ENCODE data around the gene DMD. TPM values are rescaled to one million over a fixed set of nuclear protein-coding genes. Genes with fewer than 3 reads are reported as not detected.

DMD gene
- total RNA-seq, 3 donors from 2014 or later (not counting 1 experiment from before 2014, with no cell fraction given) = not detected

DNA sequence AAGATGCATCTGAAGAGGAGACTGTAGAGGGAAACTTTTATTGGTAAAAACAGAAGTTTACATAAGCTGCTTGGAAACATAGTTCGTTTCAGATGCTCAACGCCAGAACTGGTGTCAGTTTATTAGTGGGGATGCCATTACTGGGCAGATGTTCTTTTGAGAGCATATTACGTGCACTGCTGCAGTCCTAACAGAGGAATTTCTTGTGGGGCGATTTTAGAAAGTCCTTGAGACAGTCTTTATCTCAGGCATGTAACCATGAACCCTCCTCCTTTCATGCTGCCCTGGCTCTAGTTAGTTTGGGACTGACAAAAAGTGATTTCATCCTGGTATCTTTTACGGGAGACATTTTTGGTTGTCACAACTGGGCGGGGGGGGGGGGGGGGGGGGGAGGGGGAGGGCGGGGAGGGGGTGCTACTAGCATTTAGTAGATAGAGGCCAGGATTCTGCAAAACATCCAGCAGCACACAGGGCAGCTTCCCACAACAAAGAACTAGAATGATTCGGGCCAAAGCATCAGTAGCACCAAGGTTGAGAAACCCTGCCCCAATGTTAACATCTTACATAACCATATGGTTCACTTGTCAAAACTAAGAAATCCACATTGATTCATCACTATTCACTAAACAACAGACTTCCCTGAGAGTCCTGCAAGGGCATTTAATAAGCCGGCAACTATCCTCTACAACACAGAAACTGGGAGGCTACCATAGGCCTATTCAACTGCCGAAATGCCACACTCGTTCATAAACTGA, 2021.0 kb downstream of the DMD start:
- Mint-ChIP-seq H3K27me3 (ENCODE audit: low read depth in 2 of 2) (no peaks in the 10 kb centered on the region), H3K36me3 (no peaks in the 10 kb centered on the region), H3K9me3 (no peaks in the 10 kb centered on the region), H3K4me1 (no peaks in the 10 kb centered on the region), H3K4me3 (no peak overlapping the region), H3K27ac (no peak overlapping the region)
- DNase-seq (no peak), ATAC-seq (no peak)
- Histone ChIP-seq H3K4me1 (ENCODE audit: control insufficient read depth, insufficient read depth, low read length) (no peaks in the 10 kb centered on the region), H3K27ac (ENCODE audit: low read length) (no peak overlapping the region), H3K27me3 (ENCODE audit: control insufficient read depth, insufficient read depth, low read length) (no peaks in the 10 kb centered on the region), H3K36me3 (ENCODE audit: control insufficient read depth, insufficient read depth, low read length) (no peaks in the 10 kb centered on the region), H3K4me3 (ENCODE audit: low read length) (no peak overlapping the region), H3K9me3 (ENCODE audit: control insufficient read depth, insufficient read depth, low read length) (no peaks in the 10 kb centered on the region)
- intact Hi-C loops (cut with micrococcal nuclease) = no loop called here
- WGBS (ENCODE audit: insufficient coverage) = 86% methylated on average over 7 of the region's 11 CpGs
- TF ChIP-seq, protein P1, sequence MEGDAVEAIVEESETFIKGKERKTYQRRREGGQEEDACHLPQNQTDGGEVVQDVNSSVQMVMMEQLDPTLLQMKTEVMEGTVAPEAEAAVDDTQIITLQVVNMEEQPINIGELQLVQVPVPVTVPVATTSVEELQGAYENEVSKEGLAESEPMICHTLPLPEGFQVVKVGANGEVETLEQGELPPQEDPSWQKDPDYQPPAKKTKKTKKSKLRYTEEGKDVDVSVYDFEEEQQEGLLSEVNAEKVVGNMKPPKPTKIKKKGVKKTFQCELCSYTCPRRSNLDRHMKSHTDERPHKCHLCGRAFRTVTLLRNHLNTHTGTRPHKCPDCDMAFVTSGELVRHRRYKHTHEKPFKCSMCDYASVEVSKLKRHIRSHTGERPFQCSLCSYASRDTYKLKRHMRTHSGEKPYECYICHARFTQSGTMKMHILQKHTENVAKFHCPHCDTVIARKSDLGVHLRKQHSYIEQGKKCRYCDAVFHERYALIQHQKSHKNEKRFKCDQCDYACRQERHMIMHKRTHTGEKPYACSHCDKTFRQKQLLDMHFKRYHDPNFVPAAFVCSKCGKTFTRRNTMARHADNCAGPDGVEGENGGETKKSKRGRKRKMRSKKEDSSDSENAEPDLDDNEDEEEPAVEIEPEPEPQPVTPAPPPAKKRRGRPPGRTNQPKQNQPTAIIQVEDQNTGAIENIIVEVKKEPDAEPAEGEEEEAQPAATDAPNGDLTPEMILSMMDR (IDR thresholded peaks at IDR 0.05) = no peak

DNA sequence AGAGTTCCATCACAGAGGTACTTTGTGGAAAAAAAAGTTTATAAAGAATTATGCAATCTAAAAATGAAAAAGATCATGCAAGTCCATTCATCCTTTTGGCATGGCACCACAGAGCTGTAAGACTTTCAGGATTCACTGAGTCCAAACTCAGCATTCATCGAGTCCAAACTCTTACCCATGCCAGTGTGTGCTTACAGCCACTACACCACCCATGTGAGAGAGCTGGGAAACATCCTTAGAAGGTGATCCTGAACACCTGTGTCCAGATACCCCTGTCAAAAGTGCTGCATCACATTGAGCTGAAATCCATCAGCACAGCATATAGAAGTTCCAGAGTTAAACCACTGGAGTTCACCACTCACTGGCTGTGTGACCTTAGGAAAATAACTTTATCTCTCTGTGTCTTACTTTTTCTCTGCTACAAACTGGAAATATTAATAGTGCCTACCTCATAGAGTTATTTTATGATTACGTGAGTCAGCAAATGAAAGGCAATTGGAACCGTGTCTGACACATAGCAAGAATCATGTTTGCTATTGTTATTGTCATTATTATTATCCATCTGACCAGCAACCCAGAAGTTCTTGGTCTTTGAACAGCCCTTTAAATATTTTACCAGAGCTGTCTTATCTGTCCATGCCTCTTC, 2024.5 kb downstream of the DMD start:
- intact Hi-C loops (cut with micrococcal nuclease) = no loop called here
- Mint-ChIP-seq H3K36me3 (no peaks in the 10 kb centered on the region), H3K9me3 (peaks cover 0 to 2% of the 10 kb centered on the region in 2 donors), H3K27me3 (ENCODE audit: low read depth in 2 of 2) (no peaks in the 10 kb centered on the region), H3K4me3 (no peak overlapping the region), H3K4me1 (no peaks in the 10 kb centered on the region), H3K27ac (no peak overlapping the region)
- no peaks in the 10 kb centered on the region for H3K27me3 ChIP-seq (ENCODE audit: control insufficient read depth, insufficient read depth, low read length)
- no peak for ATAC-seq
- no peak overlapping the region for H3K27ac ChIP-seq (ENCODE audit: low read length)
- H3K4me3 ChIP-seq (ENCODE audit: low read length) = no peak overlapping the region
- H3K36me3 ChIP-seq (ENCODE audit: control insufficient read depth, insufficient read depth, low read length) = no peaks in the 10 kb centered on the region
- no peaks in the 10 kb centered on the region for H3K9me3 ChIP-seq (ENCODE audit: control insufficient read depth, insufficient read depth, low read length)
- TF ChIP-seq, protein P1 (IDR thresholded peaks at IDR 0.05) = no peak
- WGBS (ENCODE audit: insufficient coverage) = 100% methylated on average over 1 of the region's 3 CpGs
- no peak for DNase-seq
- H3K4me1 ChIP-seq (ENCODE audit: control insufficient read depth, insufficient read depth, low read length) = no peaks in the 10 kb centered on the region

DNA sequence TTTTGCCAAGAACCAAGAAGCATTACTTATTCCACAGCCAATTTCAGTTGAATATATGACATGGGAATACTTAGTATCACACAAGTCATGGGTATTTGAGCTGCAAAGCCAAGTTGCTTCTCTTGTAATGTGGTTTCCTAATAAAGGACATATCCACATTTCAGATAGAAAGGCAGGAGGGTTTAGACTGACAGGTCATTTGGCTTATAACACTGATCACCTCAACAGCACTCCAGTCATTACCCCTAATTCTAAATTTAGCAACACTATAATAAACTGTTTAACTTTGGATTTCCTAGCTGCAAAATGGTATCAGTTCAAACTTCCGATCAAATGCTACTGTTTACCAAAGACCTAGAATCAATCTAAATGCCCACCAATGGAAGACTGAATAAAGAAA, 2025.5 kb downstream of the DMD start:
- intact Hi-C loops (cut with micrococcal nuclease) = no loop called here
- no peak for ATAC-seq
- TF ChIP-seq, protein P1 (IDR thresholded peaks at IDR 0.05) = no peak

More for the DNA sequence above, 2025.5 kb downstream of the DMD start:
- H3K27ac ChIP-seq (ENCODE audit: low read length) = no peak overlapping the region
- H3K9me3 Mint-ChIP-seq = peaks cover 0 to 2% of the 10 kb centered on the region in 2 donors
- no peaks in the 10 kb centered on the region for H3K27me3 ChIP-seq (ENCODE audit: control insufficient read depth, insufficient read depth, low read length)
- no peaks in the 10 kb centered on the region for H3K9me3 ChIP-seq (ENCODE audit: control insufficient read depth, insufficient read depth, low read length)
- H3K36me3 Mint-ChIP-seq = no peaks in the 10 kb centered on the region
- no peak overlapping the region for H3K4me3 ChIP-seq (ENCODE audit: low read length)
- H3K27ac Mint-ChIP-seq = no peak overlapping the region
- H3K4me1 ChIP-seq (ENCODE audit: control insufficient read depth, insufficient read depth, low read length) = no peaks in the 10 kb centered on the region
- WGBS (ENCODE audit: insufficient coverage) = 100% methylated on average over 1 of the region's 1 CpG
- no peak overlapping the region for H3K4me3 Mint-ChIP-seq
- no peak for DNase-seq
- H3K27me3 Mint-ChIP-seq (ENCODE audit: low read depth in 2 of 2) = no peaks in the 10 kb centered on the region
- no peaks in the 10 kb centered on the region for H3K36me3 ChIP-seq (ENCODE audit: control insufficient read depth, insufficient read depth, low read length)
- no peaks in the 10 kb centered on the region for H3K4me1 Mint-ChIP-seq

All from natural killer cell (primary cell).